Uterus (tissue), 4 donors: ENCODE data around the gene SLC22A23. TPM values are rescaled to one million over a fixed set of nuclear protein-coding genes. Genes with fewer than 3 reads are reported as not detected.

Experiments used
- DNase-seq, 2 donors: peaks; one replicate each; pipeline ENCODE4 v3.0.0-alpha.2; 2019 to 2020
- H3K27ac ChIP-seq, 2 donors: fragments of 200-600 bp; sonication (generic); 1 replicate in 1 of 2; 2 replicates in 1 of 2; pipeline ENCODE4 v1.5.1; 2016 to 2018
- H3K27me3 ChIP-seq, 2 donors: fragments of 200-600 bp; sonication (generic); one replicate each; pipeline ENCODE4 v1.5.1; 2018 to 2019; ENCODE audit warnings: control low read depth in 1 of 2
- H3K36me3 ChIP-seq, 2 donors: fragments of 200-600 bp; sonication (generic); one replicate each; pipeline ENCODE4 v1.5.1; 2019; ENCODE audit warnings: control low read depth in 1 of 2
- H3K4me1 ChIP-seq, 2 donors: fragments of 200-600 bp; sonication (generic); one replicate each; pipeline ENCODE4 v1.5.1; 2018 to 2019; ENCODE audit warnings: control low read depth in 1 of 2
- H3K4me3 ChIP-seq, 2 donors: fragments of 200-600 bp; sonication (generic); 1 replicate in 1 of 2; 2 replicates in 1 of 2; pipeline ENCODE4 v1.5.1; 2018 to 2019; ENCODE audit warnings: mild to moderate bottlenecking in 1 of 2
- H3K9me3 ChIP-seq, 2 donors: fragments of 200-600 bp; sonication (generic); one replicate each; pipeline ENCODE4 v1.5.1; 2019; ENCODE audit warnings: control low read depth in 1 of 2
- POLR2A ChIP-seq, 2 donors: fragments of 450-650 bp; IDR thresholded peaks; one replicate each; pipeline ENCODE4 v1.6.1; 2016; ENCODE audit warnings: antibody characterized with exemption in 2 of 2, mild to moderate bottlenecking in 1 of 2, moderate library complexity in 1 of 2
- intact Hi-C: fragments of 100-400 bp; cut with DNase I; formaldehyde crosslinking; loops from one replicate; pipeline ENCODE4 v1.15.1; 2023; ENCODE audit warnings: low total_unique reads
- total RNA-seq, 4 donors: library from RNA; depleted of rRNA in 3 of 4; stranded (reverse); fragments of >200 nt in 3 of 4; gene quantifications; one replicate each; pipeline versions ENCODE4 v1.1.0 to v1.2.4, GENCODE V29; 2014 to 2023
- TF ChIP-seq, protein P1 (sequence below), 4 experiments: fragments of 200-600 bp in 2 of 4; fragments of 450-650 bp in 2 of 4; sonication (generic) in 2 of 4; IDR thresholded peaks; one replicate each; pipeline ENCODE4 v1.5.1; 2016 to 2019; ENCODE audit warnings: antibody characterized with exemption in 4 of 4, mild to moderate bottlenecking in 2 of 4, moderate library complexity in 1 of 4
- donor health status: DM: yes; HTN: yes; CAD: no.

The SLC22A23 gene
- total RNA-seq, 4 donors from 2014 or later: 5.4 to 27.6 (median 9.7) TPM

DNA sequence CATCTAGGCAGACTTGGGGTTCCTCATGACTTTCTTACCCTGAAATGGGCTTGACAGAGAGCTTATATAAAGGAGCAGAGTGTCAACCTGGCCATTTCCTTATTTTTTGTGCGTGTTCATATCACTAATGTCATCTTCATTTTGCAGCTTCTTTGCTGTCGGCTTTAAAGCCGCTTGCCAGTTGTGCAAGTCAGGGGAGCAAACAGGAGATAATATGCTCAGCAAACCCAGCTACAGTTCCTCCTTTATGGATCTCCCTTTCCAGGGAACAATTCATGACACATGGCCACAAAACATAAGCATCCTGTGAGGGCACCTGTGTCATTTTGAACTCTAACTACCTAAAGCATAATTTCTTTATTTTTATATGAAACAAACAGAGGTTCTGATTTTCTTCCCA, 222.9 kb downstream of the SLC22A23 start:
- no peaks in the 10 kb centered on the region for H3K9me3 ChIP-seq
- TF ChIP-seq, protein P1, sequence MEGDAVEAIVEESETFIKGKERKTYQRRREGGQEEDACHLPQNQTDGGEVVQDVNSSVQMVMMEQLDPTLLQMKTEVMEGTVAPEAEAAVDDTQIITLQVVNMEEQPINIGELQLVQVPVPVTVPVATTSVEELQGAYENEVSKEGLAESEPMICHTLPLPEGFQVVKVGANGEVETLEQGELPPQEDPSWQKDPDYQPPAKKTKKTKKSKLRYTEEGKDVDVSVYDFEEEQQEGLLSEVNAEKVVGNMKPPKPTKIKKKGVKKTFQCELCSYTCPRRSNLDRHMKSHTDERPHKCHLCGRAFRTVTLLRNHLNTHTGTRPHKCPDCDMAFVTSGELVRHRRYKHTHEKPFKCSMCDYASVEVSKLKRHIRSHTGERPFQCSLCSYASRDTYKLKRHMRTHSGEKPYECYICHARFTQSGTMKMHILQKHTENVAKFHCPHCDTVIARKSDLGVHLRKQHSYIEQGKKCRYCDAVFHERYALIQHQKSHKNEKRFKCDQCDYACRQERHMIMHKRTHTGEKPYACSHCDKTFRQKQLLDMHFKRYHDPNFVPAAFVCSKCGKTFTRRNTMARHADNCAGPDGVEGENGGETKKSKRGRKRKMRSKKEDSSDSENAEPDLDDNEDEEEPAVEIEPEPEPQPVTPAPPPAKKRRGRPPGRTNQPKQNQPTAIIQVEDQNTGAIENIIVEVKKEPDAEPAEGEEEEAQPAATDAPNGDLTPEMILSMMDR (IDR thresholded peaks at IDR 0.05): no peak
- H3K4me1 ChIP-seq: no peaks in the 10 kb centered on the region
- intact Hi-C loops: no loop called here
- DNase-seq: no peak
- H3K27ac ChIP-seq: no peak overlapping the region
- H3K27me3 ChIP-seq: peaks cover 3 to 22% of the 10 kb centered on the region in 2 donors
- no peaks in the 10 kb centered on the region for H3K36me3 ChIP-seq
- no peak overlapping the region for H3K4me3 ChIP-seq

DNA sequence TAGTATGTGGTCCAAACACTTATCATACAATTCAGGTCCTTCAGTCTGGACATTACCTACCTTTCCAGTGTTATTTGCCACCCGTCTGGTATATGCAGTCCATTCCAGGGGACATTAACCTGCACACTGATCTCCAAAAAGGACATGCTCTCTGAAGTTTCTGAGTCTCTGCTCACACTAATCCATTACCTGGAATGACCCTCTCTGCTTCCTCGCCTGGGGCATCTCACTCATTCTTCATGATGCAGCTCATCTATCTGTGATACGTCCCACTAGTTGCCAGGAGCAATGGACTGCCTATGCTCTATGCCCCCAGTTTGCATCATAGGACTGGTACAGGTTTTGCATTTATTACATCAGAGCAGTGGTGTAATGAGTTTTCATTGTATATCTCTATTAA, 223.5 kb downstream of the SLC22A23 start:
- no peaks in the 10 kb centered on the region for H3K36me3 ChIP-seq
- TF ChIP-seq, protein P1 (IDR thresholded peaks at IDR 0.05): no peak
- no peak for TF ChIP-seq POLR2A (IDR thresholded peaks at IDR 0.05)
- H3K9me3 ChIP-seq: no peaks in the 10 kb centered on the region
- no peak for DNase-seq
- intact Hi-C loops: no loop called here
- H3K4me3 ChIP-seq: no peak overlapping the region
- H3K4me1 ChIP-seq: peaks cover 0 to 1% of the 10 kb centered on the region in 2 donors
- H3K27me3 ChIP-seq: peaks cover 3 to 23% of the 10 kb centered on the region in 2 donors
- no peak overlapping the region for H3K27ac ChIP-seq

DNA sequence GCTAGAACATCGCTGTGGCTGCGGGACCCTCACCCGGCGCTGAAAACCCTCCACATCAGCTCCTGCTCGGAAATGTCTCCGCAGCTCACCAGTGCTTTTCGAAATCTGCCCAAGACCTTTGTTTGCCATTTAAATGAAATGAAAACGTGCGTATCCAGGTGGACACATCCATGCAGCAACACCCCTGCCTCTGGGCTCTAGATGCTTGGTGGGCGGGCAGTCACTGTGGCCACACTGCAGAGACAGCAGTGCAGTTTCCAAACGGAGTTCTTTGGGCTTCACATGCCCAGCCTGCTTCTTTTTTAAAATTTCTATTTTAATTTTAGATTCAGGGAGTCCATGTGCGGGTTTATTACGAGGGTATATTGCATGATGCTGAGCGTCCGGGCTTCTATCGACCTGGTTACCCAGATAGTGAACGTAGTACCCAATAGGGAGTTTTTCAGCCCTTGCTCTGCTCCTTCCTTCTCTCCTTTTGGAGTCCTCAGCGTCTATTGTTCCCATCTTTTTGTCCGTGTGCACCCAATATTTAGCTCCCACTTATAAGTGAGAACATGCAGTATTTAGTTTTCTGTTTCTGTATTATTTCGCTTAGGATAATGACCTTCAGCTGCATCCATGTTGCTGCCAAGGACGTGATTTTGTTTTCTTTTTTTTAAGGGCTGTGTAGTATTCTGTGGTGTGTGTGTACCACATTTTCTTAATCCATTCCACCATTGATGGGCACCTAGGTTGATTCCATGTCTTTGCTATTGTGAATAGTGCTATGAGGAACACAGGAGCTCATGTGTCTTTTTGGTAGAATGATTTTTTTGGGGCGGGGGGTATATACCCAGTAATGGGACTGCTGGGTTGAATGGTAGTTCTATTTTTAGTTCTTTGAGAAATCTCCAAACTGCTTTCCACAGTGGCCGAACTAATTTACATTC, 224.6 kb downstream of the SLC22A23 start:
- H3K27me3 ChIP-seq: peaks cover 3 to 31% of the 10 kb centered on the region in 2 donors
- H3K27ac ChIP-seq: peak overlapping the region; percentile 50 to 65
- TF ChIP-seq, protein P1 (IDR thresholded peaks at IDR 0.05): no peak
- TF ChIP-seq POLR2A (IDR thresholded peaks at IDR 0.05): no peak

DNA sequence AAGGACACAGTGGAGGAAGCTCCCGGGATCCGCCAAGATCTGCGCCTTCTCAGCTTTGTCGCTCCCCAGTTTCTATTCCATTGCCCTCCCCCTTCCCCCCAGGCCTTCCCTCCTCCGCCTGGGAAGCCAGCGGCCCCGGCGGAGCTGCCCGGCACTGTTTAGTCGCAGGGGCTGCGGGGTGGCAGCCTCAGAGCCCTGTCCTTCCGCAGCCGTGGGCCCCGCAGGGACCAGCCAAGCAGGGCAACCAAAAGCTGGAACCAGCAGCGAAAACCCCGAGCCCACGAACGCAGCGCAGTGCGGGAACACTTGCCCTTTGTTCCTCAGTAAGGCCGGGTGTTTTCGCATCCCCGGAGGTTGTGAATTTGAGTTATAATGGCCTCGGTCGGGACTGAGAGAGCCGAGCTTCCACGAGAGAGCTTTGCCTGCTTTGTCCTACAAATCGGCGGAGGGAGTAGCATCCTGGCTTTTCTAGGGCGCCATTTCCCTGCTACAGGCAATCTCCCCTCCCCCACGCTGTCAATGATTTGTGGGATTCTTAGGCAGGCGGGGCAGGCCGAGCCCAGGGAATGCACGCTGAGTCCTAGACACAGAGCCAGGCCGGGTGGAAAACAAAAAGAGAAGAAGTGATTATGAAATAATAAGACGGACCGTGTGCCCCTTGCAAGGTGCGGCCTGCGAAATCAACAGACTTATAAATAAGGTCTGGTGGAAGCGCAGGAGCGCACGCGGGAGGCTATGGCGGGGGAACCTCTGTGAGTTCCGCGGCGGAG, 225.4 kb downstream of the SLC22A23 start:
- Histone ChIP-seq H3K36me3 (no peaks in the 10 kb centered on the region), H3K4me1 (peaks cover 0 to 19% of the 10 kb centered on the region in 2 donors), H3K27me3 (peaks cover 3 to 31% of the 10 kb centered on the region in 2 donors), H3K9me3 (no peaks in the 10 kb centered on the region), H3K27ac (peak overlapping the region; percentile 50 to 65), H3K4me3 (peak overlapping the region; percentile 39 to 43)
- TF ChIP-seq, protein P1 (IDR thresholded peaks at IDR 0.05): no peak
- TF ChIP-seq POLR2A (IDR thresholded peaks at IDR 0.05): peak; percentile 28 to 30
- DNase-seq: peak; percentile 74 to 83
- intact Hi-C loops: no loop called here

More for the DNA sequence above, 224.6 kb downstream of the SLC22A23 start:
- peak overlapping the region; percentile 39 to 43 for H3K4me3 ChIP-seq
- no peaks in the 10 kb centered on the region for H3K9me3 ChIP-seq
- intact Hi-C loops: no loop called here
- DNase-seq: no peak
- H3K36me3 ChIP-seq: no peaks in the 10 kb centered on the region
- peaks cover 0 to 12% of the 10 kb centered on the region in 2 donors for H3K4me1 ChIP-seq
